ENCODE data around the gene DNA2.

DNA2 gene

DNA sequence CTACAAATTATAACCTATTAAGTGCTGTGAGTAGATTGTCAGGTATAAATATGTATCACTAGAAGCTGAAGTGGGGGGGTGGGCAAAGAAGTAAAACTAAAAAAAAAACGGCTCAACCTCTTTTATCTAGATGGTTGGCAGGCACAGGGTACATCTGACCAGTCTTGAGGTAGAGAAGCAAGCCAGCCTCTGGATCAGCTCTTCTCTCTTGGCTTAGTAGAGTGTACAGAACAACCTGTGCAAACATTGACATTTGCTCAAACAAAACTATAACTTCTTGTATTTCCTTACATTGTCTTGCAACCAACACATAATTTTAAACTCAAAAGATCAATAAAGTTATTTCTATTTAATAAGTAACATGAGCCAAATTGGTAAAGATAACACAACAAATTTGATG lies 25.6 kb downstream of the DNA2 start:
- no peak for DNase-seq (ENCODE audit: low read depth in 4 of 4, low spot score in 1 of 4)

- DNase-seq (ENCODE audit: low read depth in 4 of 4, low spot score in 1 of 4): no peak
Observed at GRCh38 chr10:68442971-68443370, 28.8 kb downstream of the DNA2 start.

DNA sequence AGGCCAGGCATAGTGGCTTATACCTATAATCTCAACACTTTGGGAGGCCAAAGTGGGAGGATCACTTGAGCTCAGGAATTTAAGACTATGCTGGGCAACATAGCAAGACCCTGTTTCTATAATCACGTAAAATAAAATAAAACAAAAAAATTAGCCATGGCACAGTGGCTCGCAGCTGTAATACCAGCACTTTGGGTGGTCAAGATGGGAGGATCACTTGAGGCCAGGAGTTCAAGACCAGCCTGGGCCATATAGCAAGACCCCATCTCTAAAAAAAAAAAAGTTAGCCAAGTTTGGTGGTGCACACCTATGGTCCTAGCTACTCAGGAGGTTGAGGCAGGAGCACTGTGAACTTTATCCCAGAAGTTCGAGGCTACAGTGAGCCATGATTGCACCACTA lies 30.9 kb downstream of the DNA2 start:
- no peak for DNase-seq (ENCODE audit: low read depth in 4 of 4, low spot score in 1 of 4)

GRCh38 chr10:68435803-68436202 lies 36.0 kb downstream of the DNA2 start:
- DNase-seq (ENCODE audit: low read depth in 4 of 4, low spot score in 1 of 4): no peak

DNA sequence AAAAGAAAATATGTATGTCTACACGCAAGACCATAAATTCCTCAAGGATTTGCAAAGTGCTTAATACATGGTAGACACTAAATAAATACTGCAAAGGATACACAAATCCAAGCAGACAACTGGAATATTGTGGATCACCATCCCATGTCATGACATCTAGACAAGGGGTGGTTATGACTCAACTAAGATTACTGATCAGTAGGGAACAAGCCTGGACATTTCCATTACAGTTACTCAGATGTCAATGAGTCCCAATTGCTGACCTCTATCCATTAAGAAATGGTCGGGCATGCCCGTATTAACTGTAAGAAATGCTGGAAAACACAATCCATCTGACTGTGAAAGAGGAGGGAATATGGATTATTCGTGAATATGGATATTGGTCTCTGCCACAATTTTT lies 37.1 kb downstream of the DNA2 start:
- DNase-seq (ENCODE audit: low read depth in 4 of 4, low spot score in 1 of 4): no peak

DNA sequence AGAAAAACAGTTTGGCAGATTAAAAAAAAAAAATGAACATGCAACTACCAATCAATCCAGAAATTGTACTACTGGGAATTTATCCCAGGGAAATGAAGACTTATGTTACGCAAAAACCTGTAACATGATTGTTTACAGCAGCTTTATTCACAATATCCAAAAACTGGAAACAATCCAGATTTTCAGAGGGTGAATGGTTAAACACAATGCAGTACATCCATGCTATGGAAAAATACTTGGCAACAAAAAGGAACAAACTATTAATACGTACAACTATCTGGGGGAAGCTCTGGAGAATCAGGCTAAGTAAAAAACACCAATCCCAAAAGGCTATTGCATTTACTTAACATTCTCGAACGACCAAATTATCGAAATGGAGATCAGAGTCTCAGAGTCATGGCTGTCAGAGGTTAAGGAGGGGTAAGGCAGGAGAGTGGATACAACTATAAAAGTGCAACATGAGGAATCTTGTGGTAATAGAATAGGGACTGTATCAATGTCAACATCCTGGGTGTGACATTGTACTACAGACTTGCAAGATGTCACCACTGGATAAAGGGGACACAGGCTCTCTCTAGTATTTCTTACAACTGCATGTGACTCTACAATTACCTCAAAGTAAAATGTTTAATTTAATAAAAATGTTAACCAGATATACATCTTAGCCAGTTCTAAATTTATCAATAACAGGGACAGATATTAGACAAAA lies 43.2 kb downstream of the DNA2 start:
- DNase-seq (ENCODE audit: low read depth in 4 of 4, low spot score in 1 of 4): no peak

GRCh38 chr10:68424454-68425014 lies 47.2 kb downstream of the DNA2 start:
- DNase-seq (ENCODE audit: low read depth in 4 of 4, low spot score in 1 of 4): no peak

DNA sequence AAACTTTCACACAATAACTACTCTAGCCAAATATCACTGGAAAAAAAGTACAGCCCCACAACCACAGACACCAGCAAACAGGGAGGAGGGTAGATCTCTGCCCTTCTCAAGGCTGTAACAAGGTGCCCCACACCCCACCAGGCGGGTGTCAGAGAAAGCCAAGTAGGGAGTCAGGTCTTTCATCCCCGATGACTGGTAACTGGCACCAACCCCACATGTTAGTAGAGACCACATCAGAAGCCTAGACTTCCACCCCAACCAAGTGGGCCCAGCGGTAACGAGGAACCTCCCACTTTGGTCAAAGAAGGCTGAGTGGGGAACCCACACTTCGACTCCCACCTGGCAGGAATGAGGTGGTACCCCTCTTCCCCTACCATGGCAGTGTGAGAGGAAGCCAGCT lies 48.3 kb downstream of the DNA2 start:
- DNase-seq (ENCODE audit: low read depth in 4 of 4, low spot score in 1 of 4): no peak

DNA sequence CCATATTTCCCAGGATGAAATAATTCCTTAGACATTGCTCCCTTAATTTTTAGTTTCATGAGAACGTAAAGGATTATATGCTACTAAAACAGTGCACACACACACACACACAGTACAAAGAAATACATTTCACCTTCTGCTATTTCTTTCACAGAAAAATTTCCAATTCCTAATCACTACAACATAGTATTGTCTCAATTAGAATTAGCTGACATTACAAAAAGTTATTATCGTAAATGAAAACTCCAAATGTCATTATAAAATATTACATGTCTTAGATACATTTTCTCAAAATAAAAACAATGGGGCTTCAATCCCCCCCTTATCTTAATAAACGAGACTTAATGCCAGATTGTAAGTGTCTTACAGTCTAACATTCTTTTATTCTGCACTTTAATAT lies 52.4 kb downstream of the DNA2 start:
- DNase-seq (ENCODE audit: low read depth in 4 of 4, low spot score in 1 of 4): no peak

DNA sequence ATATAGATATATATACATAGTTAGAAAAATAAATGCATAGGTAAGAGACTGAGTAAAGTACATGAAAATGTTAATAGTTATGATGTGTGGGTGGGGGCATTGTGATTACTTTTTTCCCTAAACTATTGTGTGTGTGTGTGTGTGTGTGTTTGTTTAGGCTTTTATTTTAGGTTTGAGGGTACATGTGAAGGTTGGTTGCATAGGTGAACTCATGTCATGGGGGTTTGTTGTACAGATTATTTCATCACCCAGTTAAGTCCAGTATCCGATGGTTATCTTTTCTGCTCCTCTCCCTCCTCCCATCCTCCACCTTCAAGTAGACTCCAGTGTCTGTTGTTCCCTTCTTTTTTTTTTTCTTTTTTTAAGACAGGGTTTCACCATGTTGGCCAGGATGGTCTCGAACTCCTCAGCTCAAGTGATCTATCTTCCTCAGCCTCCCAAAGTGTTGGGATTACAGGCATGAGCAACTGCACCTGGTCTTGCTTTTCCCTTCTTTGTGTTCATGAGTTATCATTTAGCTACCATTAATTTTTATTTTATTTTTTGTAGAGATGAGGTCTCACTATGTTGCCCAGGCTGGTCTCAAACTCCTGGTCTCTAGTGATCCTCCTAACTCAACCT lies 62.8 kb downstream of the DNA2 start:
- no peak for DNase-seq (ENCODE audit: low read depth in 4 of 4, low spot score in 1 of 4)

- DNase-seq (ENCODE audit: low read depth in 4 of 4, low spot score in 1 of 4): peak; percentile 50 to 66 (median 58)
Observed at GRCh38 chr10:68406815-68407548, 64.8 kb downstream of the DNA2 start, which contains the start of gene RUFY2. Gene RUFY2, minus strand, starts transcription at chr10:68407277. Its CDS starts 88 bp downstream, at chr10:68407189.

DNA sequence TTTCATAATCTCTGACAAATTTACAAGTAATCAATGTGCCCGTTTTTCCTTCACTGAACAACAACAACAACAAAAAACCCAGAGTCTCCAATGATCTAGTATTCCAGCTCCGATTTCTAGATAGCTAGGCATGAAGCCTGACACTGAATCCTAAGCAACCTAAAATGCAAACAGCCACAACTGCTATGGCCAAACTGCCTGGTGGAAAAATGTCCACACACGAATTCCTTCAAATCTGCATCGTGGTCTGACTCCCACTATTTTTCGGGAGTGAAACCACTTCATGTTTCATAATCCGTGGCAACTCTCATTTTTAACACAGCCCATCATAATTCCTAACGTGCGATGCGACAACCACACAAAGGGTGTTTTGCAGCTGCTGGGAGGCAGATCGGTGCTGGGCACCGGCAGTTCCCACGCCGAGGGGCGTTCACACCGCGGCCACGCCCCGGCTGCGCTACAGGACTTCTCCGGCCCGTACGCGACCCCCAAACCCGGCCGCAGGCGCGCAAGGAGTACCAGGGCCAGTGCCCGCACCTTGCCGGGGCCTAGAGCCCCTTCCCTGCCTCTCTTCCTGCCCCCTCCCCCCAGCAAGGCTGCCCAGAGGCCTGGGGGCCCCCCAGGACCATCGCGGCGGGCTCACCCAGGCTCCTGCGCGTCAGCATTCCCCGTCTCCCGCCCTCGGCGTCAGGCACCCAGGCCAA lies 65.5 kb downstream of the DNA2 start:
- peak in 3 of 4 experiments; percentile 11 to 27 (median 14) for DNase-seq (ENCODE audit: low read depth in 4 of 4, low spot score in 1 of 4)

GRCh38 chr10:68403701-68404100 lies 68.1 kb downstream of the DNA2 start:
- no peak for DNase-seq (ENCODE audit: low read depth in 4 of 4, low spot score in 1 of 4)

- DNase-seq (ENCODE audit: low read depth in 4 of 4, low spot score in 1 of 4): no peak
Observed at GRCh38 chr10:68402276-68402675, 69.5 kb downstream of the DNA2 start.

DNA sequence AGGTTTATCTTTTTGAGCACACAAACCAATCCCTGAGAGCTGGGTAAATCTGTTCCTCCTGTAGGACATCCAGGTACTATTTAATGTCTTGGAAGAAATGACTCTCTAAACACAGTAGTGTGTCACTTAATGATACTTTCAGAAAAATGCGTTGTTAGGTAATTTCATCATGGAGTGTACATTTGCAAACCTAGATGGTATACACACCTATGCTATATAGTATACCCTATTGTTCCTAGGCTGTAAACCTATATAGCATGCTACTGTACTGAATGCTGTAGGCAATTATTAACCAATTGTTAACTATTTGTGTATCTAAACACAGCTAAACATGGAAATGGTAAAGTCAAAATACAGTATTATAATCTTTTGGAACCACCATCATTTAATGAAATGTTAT lies 74.8 kb downstream of the DNA2 start:
- DNase-seq (ENCODE audit: low read depth in 4 of 4, low spot score in 1 of 4): no peak

DNA sequence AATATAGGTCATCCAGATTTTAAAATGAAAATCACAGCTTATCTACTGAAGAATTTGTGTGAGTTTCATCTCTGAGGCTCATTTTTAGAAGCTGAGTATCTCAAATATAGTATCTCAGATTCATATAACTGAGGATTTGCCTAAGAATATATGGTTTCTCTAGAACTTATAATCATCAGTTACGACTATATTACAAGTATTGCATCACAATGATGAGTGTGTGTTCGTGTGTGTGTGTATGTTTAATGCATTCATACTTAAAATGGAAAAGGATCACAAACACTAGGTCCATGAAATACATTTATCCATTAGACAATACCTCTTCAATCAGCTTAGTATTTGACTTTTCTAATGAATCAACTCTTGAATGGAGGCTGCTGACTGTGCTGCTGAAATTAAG lies 86.0 kb downstream of the DNA2 start:
- no peak for DNase-seq (ENCODE audit: low read depth in 4 of 4, low spot score in 1 of 4)

DNA sequence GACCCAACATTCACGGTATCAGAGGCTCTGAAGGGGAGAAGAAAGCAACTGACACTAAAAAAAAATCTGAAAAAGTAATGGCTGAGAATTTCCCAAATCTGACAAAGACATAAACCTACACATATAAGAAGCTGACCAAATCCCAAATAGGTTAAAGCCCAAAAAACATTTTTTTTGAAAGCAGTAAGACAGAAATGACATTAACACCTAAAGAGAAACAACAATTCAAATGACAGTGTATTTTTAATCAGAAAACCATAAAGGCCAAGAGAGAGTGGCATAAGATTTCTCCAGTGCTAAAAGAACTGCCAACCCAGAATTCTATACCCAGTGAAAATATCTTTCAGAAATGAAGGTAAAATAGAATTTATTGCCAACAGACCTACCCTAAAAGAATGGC lies 100.2 kb downstream of the DNA2 start:
- no peak for DNase-seq (ENCODE audit: low read depth in 4 of 4, low spot score in 1 of 4)

- DNase-seq (ENCODE audit: low read depth in 4 of 4, low spot score in 1 of 4): no peak
Observed at GRCh38 chr10:68367121-68367520, 104.7 kb downstream of the DNA2 start.

DNA sequence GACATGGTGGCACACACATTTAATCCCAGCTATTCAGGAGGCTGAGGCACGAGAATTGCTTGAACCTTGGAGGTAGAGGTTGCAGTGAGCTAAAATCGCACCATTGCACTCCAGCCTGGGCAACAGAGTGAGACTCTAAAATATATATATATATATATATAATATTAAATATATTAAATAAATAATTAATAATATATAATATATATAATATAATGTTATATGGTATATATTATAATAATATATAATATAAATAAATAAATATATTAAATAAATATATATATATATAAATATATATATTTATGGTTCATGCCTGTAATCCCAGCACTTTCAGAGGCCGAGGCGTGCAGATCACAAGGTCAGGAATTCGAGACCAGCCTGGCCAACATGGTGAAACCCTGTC lies 105.2 kb downstream of the DNA2 start:
- DNase-seq (ENCODE audit: low read depth in 4 of 4, low spot score in 1 of 4): no peak

GRCh38 chr10:68365611-68366010 lies 106.2 kb downstream of the DNA2 start:
- no peak for DNase-seq (ENCODE audit: low read depth in 4 of 4, low spot score in 1 of 4)

Data from stimulated activated CD4-positive, alpha-beta T cell treated with anti-CD3 and anti-CD28 coated beads, Interleukin-1b, Interleukin-23, amount 100 ng/mL, for 24 hours (primary cell).